HEK293 (cell line): ENCODE data around the gene POU2F2.

ENCODE experiments used
- CTCF ChIA-PET: fragments of 350-600 bp; formaldehyde crosslinking; extraction: SDS; loops from one replicate; lab custom pipeline; 2021; ENCODE audit warnings: antibody characterized with exemption; lab: Yijun Ruan, JAX
- POLR2A ChIA-PET: fragments of 300-600 bp; formaldehyde crosslinking; extraction: SDS; loops from one replicate; lab custom pipeline; 2020; ENCODE audit warnings: antibody characterized with exemption, inconsistent platforms; lab: Yijun Ruan, JAX
- H3K27ac ChIP-seq: fragments of 200-500 bp; sonication (Bioruptor generic); 2 replicates; pipeline ENCODE4 v1.5.1; 2014; ENCODE audit warnings: low read depth, low read length, control low read depth, inconsistent platforms; ENCODE audit errors: extremely low read depth
- H3K36me3 ChIP-seq, 2 experiments: fragments of 200-500 bp in 1 of 2; sonication (Bioruptor generic) in 1 of 2; 1 replicate in 1 of 2; 2 replicates in 1 of 2; pipeline ENCODE4 v1.5.1; 2014 to 2017; ENCODE audit warnings: inconsistent platforms in 2 of 2, low read length in 2 of 2; ENCODE audit not compliant: control insufficient read depth in 2 of 2, insufficient read depth in 1 of 2
- H3K4me1 ChIP-seq: fragments of 200-500 bp; sonication (Bioruptor generic); 2 replicates; pipeline ENCODE4 v1.5.1; 2014; ENCODE audit warnings: mild to moderate bottlenecking, low read length, inconsistent platforms; ENCODE audit not compliant: control insufficient read depth, insufficient read depth
- H3K4me3 ChIP-seq: 2 replicates; pipeline ENCODE4 v1.5.1; 2011; ENCODE audit warnings: low read depth, mild to moderate bottlenecking, control low read depth, low read length, moderate library complexity
- H3K9me3 ChIP-seq: fragments of 200-500 bp; sonication (Bioruptor generic); 2 replicates; pipeline ENCODE4 v1.5.1; 2014; ENCODE audit warnings: low read depth, low read length, inconsistent platforms; ENCODE audit not compliant: control insufficient read depth, insufficient read depth
- KLF16 ChIP-seq: fragments of 450-650 bp; formaldehyde crosslinking; IDR thresholded peaks from 2 replicates; pipeline ENCODE4 v1.5.1; 2017; ENCODE audit warnings: missing biosample characterization, missing genetic modification characterization
- MEIS1 ChIP-seq: sonication (generic); formaldehyde crosslinking; IDR thresholded peaks from 2 replicates; pipeline ENCODE4 v1.8.1; 2022; ENCODE audit warnings: missing genetic modification reagents, mild to moderate bottlenecking, borderline replicate concordance
- MZF1 ChIP-seq: fragments of 450-650 bp; formaldehyde crosslinking; IDR thresholded peaks from 2 replicates; pipeline ENCODE4 v1.5.1; 2017; ENCODE audit warnings: missing biosample characterization, missing genetic modification characterization, borderline replicate concordance
- SP3 ChIP-seq: fragments of 450-650 bp; formaldehyde crosslinking; IDR thresholded peaks from 2 replicates; pipeline ENCODE4 v1.5.1; 2016; ENCODE audit warnings: missing biosample characterization, missing genetic modification characterization
- YY1 ChIP-seq: fragments of 450-650 bp; formaldehyde crosslinking; IDR thresholded peaks from 2 replicates; pipeline ENCODE4 v1.5.1; 2018; ENCODE audit warnings: missing biosample characterization, missing genetic modification characterization
- ZNF2 ChIP-seq: fragments of 450-650 bp; formaldehyde crosslinking; IDR thresholded peaks from 2 replicates; pipeline ENCODE4 v1.5.1; 2016; ENCODE audit warnings: missing biosample characterization, missing genetic modification characterization
- ZNF350 ChIP-seq: fragments of 450-650 bp; formaldehyde crosslinking; IDR thresholded peaks from 2 replicates; pipeline ENCODE4 v1.5.0; 2017; ENCODE audit warnings: missing biosample characterization, mild to moderate bottlenecking, missing genetic modification characterization
- ZNF416 ChIP-seq: fragments of 450-650 bp; formaldehyde crosslinking; IDR thresholded peaks from 2 replicates; pipeline ENCODE4 v1.5.1; 2016; ENCODE audit warnings: missing biosample characterization, missing genetic modification characterization
- ZNF529 ChIP-seq: fragments of 450-650 bp; formaldehyde crosslinking; IDR thresholded peaks from 2 replicates; pipeline ENCODE4 v1.5.1; 2017; ENCODE audit warnings: missing genetic modification characterization, missing biosample characterization; ENCODE audit not compliant: insufficient replicate concordance
- ZNF747 ChIP-seq: fragments of 450-650 bp; formaldehyde crosslinking; IDR thresholded peaks from 2 replicates; pipeline ENCODE4 v1.5.1; 2016; ENCODE audit warnings: missing biosample characterization, missing genetic modification characterization
- TF ChIP-seq, protein P1 (sequence below): fragments of 450-650 bp; formaldehyde crosslinking; IDR thresholded peaks from 2 replicates; pipeline ENCODE4 v1.5.1; 2016; ENCODE audit warnings: missing biosample characterization, missing genetic modification characterization, borderline replicate concordance
- TF ChIP-seq, protein P2 (sequence below): fragments of 450-650 bp; formaldehyde crosslinking; IDR thresholded peaks from 2 replicates; pipeline ENCODE4 v1.5.1; 2016; ENCODE audit warnings: missing biosample characterization, missing genetic modification characterization
- TF ChIP-seq, protein P3 (sequence below): IDR thresholded peaks from 2 replicates; pipeline ENCODE4 v1.6.1; 2011; ENCODE audit warnings: mild to moderate bottlenecking, low read depth, low read length, borderline replicate concordance
- TF ChIP-seq, protein P4 (sequence below): fragments of 450-650 bp; formaldehyde crosslinking; conservative IDR thresholded peaks from 2 replicates; pipeline ENCODE4 v1.5.1; 2016; ENCODE audit warnings: low read depth, missing biosample characterization, missing genetic modification characterization
- TF ChIP-seq, protein P5 (sequence below): fragments of 450-650 bp; formaldehyde crosslinking; IDR thresholded peaks from 2 replicates; pipeline ENCODE4 v1.5.1; 2016; ENCODE audit warnings: missing biosample characterization, missing genetic modification characterization

The POU2F2 gene

DNA sequence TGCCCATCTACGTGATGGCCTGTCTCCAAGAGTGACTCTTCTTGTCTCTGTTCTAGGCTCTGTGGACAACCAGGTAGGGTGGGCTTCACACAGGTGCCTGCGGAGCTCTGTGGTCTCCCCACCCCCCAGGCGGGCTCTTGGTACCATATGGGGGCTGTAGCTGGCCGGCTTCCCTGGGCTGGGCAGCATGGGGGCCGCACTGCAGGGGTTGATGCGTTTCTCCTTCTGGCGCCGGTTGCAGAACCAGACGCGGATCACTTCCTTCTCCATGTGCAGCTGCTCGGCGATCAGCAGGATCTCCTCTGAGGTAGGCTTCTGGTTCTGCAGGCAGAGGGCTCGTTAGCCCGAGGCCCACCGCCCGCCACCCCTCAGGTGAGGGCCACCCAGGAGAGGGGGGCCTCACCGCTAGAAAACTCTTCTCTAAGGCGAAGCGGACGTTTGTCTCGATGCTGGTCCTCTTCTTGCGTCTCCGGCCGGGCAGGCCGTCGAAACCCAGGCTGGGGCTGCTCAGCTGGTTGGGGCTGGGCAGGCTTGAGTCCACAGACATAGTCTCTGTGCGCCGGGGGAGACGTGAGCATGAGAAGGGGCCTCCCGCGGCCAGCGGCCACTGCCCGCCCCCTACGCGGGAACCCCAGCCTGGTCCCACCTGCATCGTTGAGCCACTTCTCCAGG lies 37.0 kb downstream of the POU2F2 start:
- H3K4me3 ChIP-seq, result no peak overlapping the region
- H3K4me1 ChIP-seq, result no peaks in the 10 kb centered on the region
- no peaks in the 10 kb centered on the region for H3K9me3 ChIP-seq
- no peaks in the 10 kb centered on the region; a peak in 1 of 3 replicates for H3K36me3 ChIP-seq
- CTCF ChIA-PET, result interaction anchor here (1.2 to 4.7 kb wide), 3 partner anchors 11 to 343 kb away, joined by 3 to 39 read pairs (median 4); no protein-coding TSS in a partner anchor
- TF ChIP-seq, protein P1, sequence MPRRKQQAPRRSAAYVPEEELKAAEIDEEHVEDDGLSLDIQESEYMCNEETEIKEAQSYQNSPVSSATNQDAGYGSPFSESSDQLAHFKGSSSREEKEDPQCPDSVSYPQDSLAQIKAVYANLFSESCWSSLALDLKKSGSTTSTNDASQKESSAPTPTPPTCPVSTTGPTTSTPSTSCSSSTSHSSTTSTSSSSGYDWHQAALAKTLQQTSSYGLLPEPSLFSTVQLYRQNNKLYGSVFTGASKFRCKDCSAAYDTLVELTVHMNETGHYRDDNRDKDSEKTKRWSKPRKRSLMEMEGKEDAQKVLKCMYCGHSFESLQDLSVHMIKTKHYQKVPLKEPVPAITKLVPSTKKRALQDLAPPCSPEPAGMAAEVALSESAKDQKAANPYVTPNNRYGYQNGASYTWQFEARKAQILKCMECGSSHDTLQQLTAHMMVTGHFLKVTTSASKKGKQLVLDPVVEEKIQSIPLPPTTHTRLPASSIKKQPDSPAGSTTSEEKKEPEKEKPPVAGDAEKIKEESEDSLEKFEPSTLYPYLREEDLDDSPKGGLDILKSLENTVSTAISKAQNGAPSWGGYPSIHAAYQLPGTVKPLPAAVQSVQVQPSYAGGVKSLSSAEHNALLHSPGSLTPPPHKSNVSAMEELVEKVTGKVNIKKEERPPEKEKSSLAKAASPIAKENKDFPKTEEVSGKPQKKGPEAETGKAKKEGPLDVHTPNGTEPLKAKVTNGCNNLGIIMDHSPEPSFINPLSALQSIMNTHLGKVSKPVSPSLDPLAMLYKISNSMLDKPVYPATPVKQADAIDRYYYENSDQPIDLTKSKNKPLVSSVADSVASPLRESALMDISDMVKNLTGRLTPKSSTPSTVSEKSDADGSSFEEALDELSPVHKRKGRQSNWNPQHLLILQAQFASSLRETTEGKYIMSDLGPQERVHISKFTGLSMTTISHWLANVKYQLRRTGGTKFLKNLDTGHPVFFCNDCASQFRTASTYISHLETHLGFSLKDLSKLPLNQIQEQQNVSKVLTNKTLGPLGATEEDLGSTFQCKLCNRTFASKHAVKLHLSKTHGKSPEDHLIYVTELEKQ (tag by site-specific recombination), result no peak
- no peak for TF ChIP-seq ZNF350 (tag by site-specific recombination)
- no peak for TF ChIP-seq KLF16 (tag by site-specific recombination)
- TF ChIP-seq, protein P2, sequence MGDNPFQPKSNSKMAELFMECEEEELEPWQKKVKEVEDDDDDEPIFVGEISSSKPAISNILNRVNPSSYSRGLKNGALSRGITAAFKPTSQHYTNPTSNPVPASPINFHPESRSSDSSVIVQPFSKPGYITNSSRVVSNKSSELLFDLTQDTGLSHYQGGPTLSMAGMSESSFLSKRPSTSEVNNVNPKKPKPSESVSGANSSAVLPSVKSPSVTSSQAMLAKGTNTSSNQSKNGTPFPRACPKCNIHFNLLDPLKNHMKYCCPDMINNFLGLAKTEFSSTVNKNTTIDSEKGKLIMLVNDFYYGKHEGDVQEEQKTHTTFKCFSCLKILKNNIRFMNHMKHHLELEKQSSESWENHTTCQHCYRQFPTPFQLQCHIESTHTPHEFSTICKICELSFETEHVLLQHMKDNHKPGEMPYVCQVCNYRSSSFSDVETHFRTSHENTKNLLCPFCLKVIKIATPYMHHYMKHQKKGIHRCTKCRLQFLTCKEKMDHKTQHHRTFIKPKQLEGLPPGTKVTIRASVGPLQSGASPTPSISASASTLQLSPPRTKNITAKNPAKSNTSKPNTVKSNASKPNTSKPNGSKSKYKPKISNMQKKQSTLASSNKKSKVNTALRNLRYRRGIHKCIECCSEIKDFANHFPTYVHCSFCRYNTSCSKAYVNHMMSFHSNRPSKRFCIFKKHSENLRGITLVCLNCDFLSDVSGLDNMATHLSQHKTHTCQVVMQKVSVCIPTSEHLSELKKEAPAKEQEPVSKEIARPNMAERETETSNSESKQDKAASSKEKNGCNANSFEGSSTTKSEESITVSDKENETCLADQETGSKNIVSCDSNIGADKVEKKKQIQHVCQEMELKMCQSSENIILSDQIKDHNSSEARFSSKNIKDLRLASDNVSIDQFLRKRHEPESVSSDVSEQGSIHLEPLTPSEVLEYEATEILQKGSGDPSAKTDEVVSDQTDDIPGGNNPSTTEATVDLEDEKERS (tag by site-specific recombination), result no peak
- TF ChIP-seq SP3, result no peak
- TF ChIP-seq, protein P3, sequence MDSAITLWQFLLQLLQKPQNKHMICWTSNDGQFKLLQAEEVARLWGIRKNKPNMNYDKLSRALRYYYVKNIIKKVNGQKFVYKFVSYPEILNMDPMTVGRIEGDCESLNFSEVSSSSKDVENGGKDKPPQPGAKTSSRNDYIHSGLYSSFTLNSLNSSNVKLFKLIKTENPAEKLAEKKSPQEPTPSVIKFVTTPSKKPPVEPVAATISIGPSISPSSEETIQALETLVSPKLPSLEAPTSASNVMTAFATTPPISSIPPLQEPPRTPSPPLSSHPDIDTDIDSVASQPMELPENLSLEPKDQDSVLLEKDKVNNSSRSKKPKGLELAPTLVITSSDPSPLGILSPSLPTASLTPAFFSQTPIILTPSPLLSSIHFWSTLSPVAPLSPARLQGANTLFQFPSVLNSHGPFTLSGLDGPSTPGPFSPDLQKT, result no peak
- TF ChIP-seq, protein P4, sequence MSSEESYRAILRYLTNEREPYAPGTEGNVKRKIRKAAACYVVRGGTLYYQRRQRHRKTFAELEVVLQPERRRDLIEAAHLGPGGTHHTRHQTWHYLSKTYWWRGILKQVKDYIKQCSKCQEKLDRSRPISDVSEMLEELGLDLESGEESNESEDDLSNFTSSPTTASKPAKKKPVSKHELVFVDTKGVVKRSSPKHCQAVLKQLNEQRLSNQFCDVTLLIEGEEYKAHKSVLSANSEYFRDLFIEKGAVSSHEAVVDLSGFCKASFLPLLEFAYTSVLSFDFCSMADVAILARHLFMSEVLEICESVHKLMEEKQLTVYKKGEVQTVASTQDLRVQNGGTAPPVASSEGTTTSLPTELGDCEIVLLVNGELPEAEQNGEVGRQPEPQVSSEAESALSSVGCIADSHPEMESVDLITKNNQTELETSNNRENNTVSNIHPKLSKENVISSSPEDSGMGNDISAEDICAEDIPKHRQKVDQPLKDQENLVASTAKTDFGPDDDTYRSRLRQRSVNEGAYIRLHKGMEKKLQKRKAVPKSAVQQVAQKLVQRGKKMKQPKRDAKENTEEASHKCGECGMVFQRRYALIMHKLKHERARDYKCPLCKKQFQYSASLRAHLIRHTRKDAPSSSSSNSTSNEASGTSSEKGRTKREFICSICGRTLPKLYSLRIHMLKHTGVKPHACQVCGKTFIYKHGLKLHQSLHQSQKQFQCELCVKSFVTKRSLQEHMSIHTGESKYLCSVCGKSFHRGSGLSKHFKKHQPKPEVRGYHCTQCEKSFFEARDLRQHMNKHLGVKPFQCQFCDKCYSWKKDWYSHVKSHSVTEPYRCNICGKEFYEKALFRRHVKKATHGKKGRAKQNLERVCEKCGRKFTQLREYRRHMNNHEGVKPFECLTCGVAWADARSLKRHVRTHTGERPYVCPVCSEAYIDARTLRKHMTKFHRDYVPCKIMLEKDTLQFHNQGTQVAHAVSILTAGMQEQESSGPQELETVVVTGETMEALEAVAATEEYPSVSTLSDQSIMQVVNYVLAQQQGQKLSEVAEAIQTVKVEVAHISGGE (tag by site-specific recombination), result no peak
- no peak for TF ChIP-seq MZF1 (tag by site-specific recombination)
- no peak for TF ChIP-seq ZNF529 (tag by site-specific recombination)
- TF ChIP-seq ZNF2, result no peak
- no peak for TF ChIP-seq YY1
- no peak for TF ChIP-seq ZNF747 (tag by site-specific recombination)
- TF ChIP-seq ZNF416, result no peak
- TF ChIP-seq MEIS1 (CRISPR knock-in tag), result no peak
- TF ChIP-seq, protein P5, sequence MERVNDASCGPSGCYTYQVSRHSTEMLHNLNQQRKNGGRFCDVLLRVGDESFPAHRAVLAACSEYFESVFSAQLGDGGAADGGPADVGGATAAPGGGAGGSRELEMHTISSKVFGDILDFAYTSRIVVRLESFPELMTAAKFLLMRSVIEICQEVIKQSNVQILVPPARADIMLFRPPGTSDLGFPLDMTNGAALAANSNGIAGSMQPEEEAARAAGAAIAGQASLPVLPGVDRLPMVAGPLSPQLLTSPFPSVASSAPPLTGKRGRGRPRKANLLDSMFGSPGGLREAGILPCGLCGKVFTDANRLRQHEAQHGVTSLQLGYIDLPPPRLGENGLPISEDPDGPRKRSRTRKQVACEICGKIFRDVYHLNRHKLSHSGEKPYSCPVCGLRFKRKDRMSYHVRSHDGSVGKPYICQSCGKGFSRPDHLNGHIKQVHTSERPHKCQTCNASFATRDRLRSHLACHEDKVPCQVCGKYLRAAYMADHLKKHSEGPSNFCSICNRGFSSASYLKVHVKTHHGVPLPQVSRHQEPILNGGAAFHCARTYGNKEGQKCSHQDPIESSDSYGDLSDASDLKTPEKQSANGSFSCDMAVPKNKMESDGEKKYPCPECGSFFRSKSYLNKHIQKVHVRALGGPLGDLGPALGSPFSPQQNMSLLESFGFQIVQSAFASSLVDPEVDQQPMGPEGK (tag by site-specific recombination), result no peak
- H3K27ac ChIP-seq, result no peak overlapping the region
- POLR2A ChIA-PET, result interaction anchor here (0.7 to 1.0 kb wide), 4 partner anchors 8 to 81 kb away, joined by 3 to 6 read pairs (median 4); partner anchors contain the start of gene ZNF574
